ENCODE measurements around the gene KLHL29. TPM values are rescaled to one million over a fixed set of nuclear protein-coding genes. Genes with fewer than 3 reads are reported as not detected.
A peak's percentile ranks its signal among the peaks of the same experiment; 100 is the strongest.

KLHL29 gene
- total RNA-seq, 1 donor from 2014 or later: 8.0 TPM

GRCh38 chr2:23616630-23617029 lies 231.7 kb downstream of the KLHL29 start:
- no peak for TF ChIP-seq CTCF (IDR thresholded peaks at IDR 0.05)
- H3K27me3 Mint-ChIP-seq (ENCODE audit: low read depth): no peaks in the 10 kb centered on the region
- no peak overlapping the region for H3K4me3 Mint-ChIP-seq (ENCODE audit: unreplicated experiment)
- no peak overlapping the region for H3K27ac Mint-ChIP-seq (ENCODE audit: unreplicated experiment)
- peaks cover 7% of the 10 kb centered on the region for H3K9me3 Mint-ChIP-seq (ENCODE audit: low read depth)
- H3K4me1 Mint-ChIP-seq (ENCODE audit: low read depth): peaks cover 45% of the 10 kb centered on the region
- DNase-seq (ENCODE audit: low spot score): peak; percentile 41
- peaks cover 5% of the 10 kb centered on the region for H3K36me3 Mint-ChIP-seq (ENCODE audit: low read depth)

GRCh38 chr2:23617167-23617810 lies 232.3 kb downstream of the KLHL29 start:
- DNase-seq (ENCODE audit: low spot score): peak; percentile 57
- TF ChIP-seq CTCF (IDR thresholded peaks at IDR 0.05): peak; percentile 25
- peaks cover 45% of the 10 kb centered on the region for H3K4me1 Mint-ChIP-seq (ENCODE audit: low read depth)
- H3K9me3 Mint-ChIP-seq (ENCODE audit: low read depth): peaks cover under 1% of the 10 kb centered on the region
- H3K27ac Mint-ChIP-seq (ENCODE audit: unreplicated experiment): no peak overlapping the region
- H3K36me3 Mint-ChIP-seq (ENCODE audit: low read depth): no peaks in the 10 kb centered on the region
- H3K4me3 Mint-ChIP-seq (ENCODE audit: unreplicated experiment): no peak overlapping the region
- H3K27me3 Mint-ChIP-seq (ENCODE audit: low read depth): no peaks in the 10 kb centered on the region

GRCh38 chr2:23617811-23618215 lies 232.8 kb downstream of the KLHL29 start:
- Mint-ChIP-seq H3K4me3 (ENCODE audit: unreplicated experiment) (no peak overlapping the region), H3K27me3 (ENCODE audit: low read depth) (no peaks in the 10 kb centered on the region), H3K9me3 (ENCODE audit: low read depth) (no peaks in the 10 kb centered on the region), H3K4me1 (ENCODE audit: low read depth) (peaks cover 49% of the 10 kb centered on the region), H3K36me3 (ENCODE audit: low read depth) (no peaks in the 10 kb centered on the region), H3K27ac (ENCODE audit: unreplicated experiment) (peak overlapping the region; percentile 61)
- no peak for TF ChIP-seq CTCF (IDR thresholded peaks at IDR 0.05)
- peak; percentile 61 for DNase-seq (ENCODE audit: low spot score)

- H3K27ac Mint-ChIP-seq (ENCODE audit: unreplicated experiment): no peak overlapping the region
- no peaks in the 10 kb centered on the region for H3K27me3 Mint-ChIP-seq (ENCODE audit: low read depth)
- no peaks in the 10 kb centered on the region for H3K36me3 Mint-ChIP-seq (ENCODE audit: low read depth)
- H3K4me3 Mint-ChIP-seq (ENCODE audit: unreplicated experiment): no peak overlapping the region
- no peaks in the 10 kb centered on the region for H3K9me3 Mint-ChIP-seq (ENCODE audit: low read depth)
- H3K4me1 Mint-ChIP-seq (ENCODE audit: low read depth): peaks cover 49% of the 10 kb centered on the region
- peak; percentile 33 for DNase-seq (ENCODE audit: low spot score)
- TF ChIP-seq CTCF (IDR thresholded peaks at IDR 0.05): no peak
Observed at GRCh38 chr2:23618265-23618664, 233.3 kb downstream of the KLHL29 start.

- Mint-ChIP-seq H3K27ac (ENCODE audit: unreplicated experiment) (no peak overlapping the region), H3K36me3 (ENCODE audit: low read depth) (no peaks in the 10 kb centered on the region), H3K9me3 (ENCODE audit: low read depth) (no peaks in the 10 kb centered on the region), H3K4me3 (ENCODE audit: unreplicated experiment) (no peak overlapping the region), H3K27me3 (ENCODE audit: low read depth) (no peaks in the 10 kb centered on the region), H3K4me1 (ENCODE audit: low read depth) (peaks cover 49% of the 10 kb centered on the region)
- peak; percentile 47 for DNase-seq (ENCODE audit: low spot score)
- no peak for TF ChIP-seq CTCF (IDR thresholded peaks at IDR 0.05)
Observed at GRCh38 chr2:23618794-23619530, 234.0 kb downstream of the KLHL29 start.

All from chondrocyte (in vitro differentiated cells).